Activated T-helper 2 cell treated with anti-CD3 and anti-CD28 coated beads, Interferon-gamma antibody, Interleukin-2, Interleukin-4, amounts not matched to agents 10 μg/mL and 5 μg/mL and 100 μg/mL, durations not matched to agents 14 hours and 24 hours and 36 hours (primary cell): ENCODE data around the gene GPR173. TPM values are rescaled to one million over a fixed set of nuclear protein-coding genes. Genes with fewer than 3 reads are reported as not detected.

ENCODE experiments used
- DNase-seq: peaks from one replicate; pipeline ENCODE4 v3.0.0; 2021; ENCODE audit warnings: low spot score
- H3K27ac Mint-ChIP-seq: one replicate; pipeline ENCODE4 v1.8.0; 2021; ENCODE audit warnings: mixed read lengths
- H3K27me3 Mint-ChIP-seq: one replicate; pipeline ENCODE4 v1.8.0; 2021; ENCODE audit warnings: low read depth, mixed read lengths
- H3K36me3 Mint-ChIP-seq: one replicate; pipeline ENCODE4 v1.8.0; 2021; ENCODE audit warnings: low read depth, mixed read lengths
- H3K4me1 Mint-ChIP-seq: one replicate; pipeline ENCODE4 v1.8.0; 2021; ENCODE audit warnings: low read depth, mixed read lengths
- H3K4me3 Mint-ChIP-seq: one replicate; pipeline ENCODE4 v1.8.0; 2021; ENCODE audit warnings: low read depth, mild to moderate bottlenecking, moderate library complexity, mixed read lengths
- H3K9me3 Mint-ChIP-seq: one replicate; pipeline ENCODE4 v1.8.0; 2021; ENCODE audit warnings: mixed read lengths
- intact Hi-C: fragments of 100-400 bp; cut with micrococcal nuclease; formaldehyde crosslinking; loops from one replicate; pipeline ENCODE4 v1.15.1; 2023
- total RNA-seq: library from RNA; stranded (reverse); gene quantifications from 2 replicates; pipeline ENCODE4 v1.2.3, GENCODE V29; 2022

Gene GPR173
- total RNA-seq: not detected in 2 replicates

GRCh38 chrX:53048169-53049126 is at the start of gene GPR173:
Gene GPR173, plus strand, starts transcription at chrX:53048789. Its CDS starts 27,833 bp downstream, at chrX:53076622.
- intact Hi-C loops: no loop called here
- Mint-ChIP-seq H3K27me3 (peaks cover 14% of the 10 kb centered on the region), H3K4me1 (no peaks in the 10 kb centered on the region), H3K27ac (no peak within 1 kb of the TSS), H3K4me3 (no peak within 1 kb of the TSS), H3K9me3 (no peaks in the 10 kb centered on the region), H3K36me3 (no peaks in the 10 kb centered on the region)
- DNase-seq: no peak

- H3K27ac Mint-ChIP-seq: no peak overlapping the region
- peaks cover 11% of the 10 kb centered on the region for H3K4me1 Mint-ChIP-seq
- no peaks in the 10 kb centered on the region for H3K27me3 Mint-ChIP-seq
- H3K9me3 Mint-ChIP-seq: no peaks in the 10 kb centered on the region
- no peaks in the 10 kb centered on the region for H3K36me3 Mint-ChIP-seq
- intact Hi-C loops: no loop called here
- DNase-seq: no peak
- H3K4me3 Mint-ChIP-seq: no peak overlapping the region
Measured at GRCh38 chrX:53000447-53001135, 48.0 kb upstream of the GPR173 start.

DNA sequence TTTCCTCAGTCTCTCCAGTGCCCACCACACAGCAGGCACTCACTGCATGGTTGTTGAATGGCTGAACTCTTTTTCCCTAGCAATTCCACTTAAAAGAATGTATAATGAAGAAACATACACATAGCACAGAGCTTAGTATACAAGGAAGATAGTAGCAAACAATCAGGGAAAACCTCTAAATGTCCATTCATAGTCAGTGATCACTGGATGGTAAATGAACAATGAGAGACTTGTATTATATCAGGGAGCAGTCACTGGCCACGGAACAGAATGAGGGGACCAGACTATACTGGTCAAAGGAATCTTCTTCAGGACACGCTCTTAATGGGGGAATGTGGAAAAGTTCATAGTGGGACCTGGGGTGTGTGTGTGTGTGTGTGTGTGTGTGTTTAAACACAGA is 46.6 kb upstream of the GPR173 start:
- no peak overlapping the region for H3K27ac Mint-ChIP-seq
- H3K36me3 Mint-ChIP-seq: no peaks in the 10 kb centered on the region
- no peaks in the 10 kb centered on the region for H3K27me3 Mint-ChIP-seq
- intact Hi-C loops: no loop called here
- no peak for DNase-seq
- peaks cover 2% of the 10 kb centered on the region for H3K4me1 Mint-ChIP-seq
- H3K9me3 Mint-ChIP-seq: no peaks in the 10 kb centered on the region
- no peak overlapping the region for H3K4me3 Mint-ChIP-seq

DNA sequence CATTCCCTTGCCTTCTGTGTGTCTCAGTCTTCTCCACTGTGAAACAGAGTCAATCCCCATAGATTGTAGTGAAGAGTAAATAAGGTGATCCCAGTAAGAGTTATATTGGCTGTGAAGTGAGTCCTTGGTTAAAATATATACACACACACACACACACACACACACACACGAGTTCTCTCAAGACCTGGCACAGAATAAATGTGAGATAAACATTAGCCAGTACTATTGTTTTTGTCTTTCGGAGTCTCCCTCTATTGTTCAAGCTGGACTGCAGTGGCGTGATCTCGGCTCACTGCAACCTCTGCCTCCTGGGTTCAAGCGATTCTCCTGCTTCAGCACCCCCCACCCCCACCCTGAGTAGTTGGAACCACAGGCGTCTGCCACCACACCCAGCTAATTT is 45.5 kb upstream of the GPR173 start:
- Mint-ChIP-seq H3K27ac (no peak overlapping the region), H3K36me3 (no peaks in the 10 kb centered on the region), H3K27me3 (no peaks in the 10 kb centered on the region), H3K9me3 (no peaks in the 10 kb centered on the region), H3K4me3 (no peak overlapping the region), H3K4me1 (no peaks in the 10 kb centered on the region)
- intact Hi-C loops: no loop called here
- DNase-seq: no peak

DNA sequence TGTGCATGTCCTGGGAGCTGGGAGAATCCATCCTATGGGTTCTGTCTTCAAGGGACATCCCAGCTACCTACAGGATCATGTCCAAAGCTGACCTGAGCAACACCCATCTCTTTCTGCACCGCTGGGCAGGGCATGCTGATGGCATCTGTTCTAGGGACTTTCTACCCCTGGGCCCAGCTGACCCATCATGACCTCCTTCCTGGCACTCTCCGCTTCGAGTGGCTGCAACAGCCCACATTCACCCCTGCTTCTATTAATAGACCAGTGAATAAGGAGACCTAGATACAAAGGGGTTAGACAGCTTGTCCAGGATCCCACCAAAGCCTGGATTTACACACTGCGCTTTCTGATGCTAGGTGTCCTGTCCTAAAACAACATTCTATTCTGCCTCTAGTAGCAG is 44.6 kb upstream of the GPR173 start:
- no peak overlapping the region for H3K27ac Mint-ChIP-seq
- no peaks in the 10 kb centered on the region for H3K36me3 Mint-ChIP-seq
- no peak overlapping the region for H3K4me3 Mint-ChIP-seq
- intact Hi-C loops: no loop called here
- no peaks in the 10 kb centered on the region for H3K4me1 Mint-ChIP-seq
- DNase-seq: no peak
- no peaks in the 10 kb centered on the region for H3K27me3 Mint-ChIP-seq
- H3K9me3 Mint-ChIP-seq: no peaks in the 10 kb centered on the region

GRCh38 chrX:53004811-53005210 is 43.8 kb upstream of the GPR173 start:
- H3K27ac Mint-ChIP-seq: no peak overlapping the region
- intact Hi-C loops: no loop called here
- no peak for DNase-seq
- no peaks in the 10 kb centered on the region for H3K27me3 Mint-ChIP-seq
- no peaks in the 10 kb centered on the region for H3K9me3 Mint-ChIP-seq
- no peak overlapping the region for H3K4me3 Mint-ChIP-seq
- no peaks in the 10 kb centered on the region for H3K36me3 Mint-ChIP-seq
- no peaks in the 10 kb centered on the region for H3K4me1 Mint-ChIP-seq

- Mint-ChIP-seq H3K9me3 (no peaks in the 10 kb centered on the region), H3K4me1 (no peaks in the 10 kb centered on the region), H3K4me3 (no peak overlapping the region), H3K27me3 (no peaks in the 10 kb centered on the region), H3K27ac (no peak overlapping the region), H3K36me3 (no peaks in the 10 kb centered on the region)
- intact Hi-C loops: no loop called here
- DNase-seq: no peak
Measured at GRCh38 chrX:53005327-53005726, 43.3 kb upstream of the GPR173 start.

DNA sequence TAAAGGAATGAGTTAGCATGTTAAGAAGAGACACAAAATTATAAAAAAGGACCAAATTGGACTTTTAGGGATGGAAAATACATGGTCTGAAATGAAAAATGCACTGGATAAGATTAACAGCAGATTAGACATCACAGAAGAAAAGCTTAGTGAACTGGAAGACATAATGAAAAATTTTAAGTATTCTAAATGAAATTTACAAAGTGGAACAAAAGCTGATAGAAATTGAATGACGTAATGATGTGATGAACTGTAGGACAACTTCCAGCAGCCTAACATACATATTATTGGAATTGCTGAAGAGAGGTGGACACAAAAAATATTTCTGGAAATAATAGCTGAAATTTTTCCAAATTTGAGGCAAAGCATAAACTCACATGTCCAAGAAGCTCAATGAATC is 39.6 kb upstream of the GPR173 start:
- DNase-seq: no peak
- Mint-ChIP-seq H3K4me1 (no peaks in the 10 kb centered on the region), H3K4me3 (no peak overlapping the region), H3K27me3 (peaks cover 2% of the 10 kb centered on the region), H3K36me3 (no peaks in the 10 kb centered on the region), H3K9me3 (no peaks in the 10 kb centered on the region), H3K27ac (no peak overlapping the region)
- intact Hi-C loops: no loop called here

- H3K9me3 Mint-ChIP-seq: no peaks in the 10 kb centered on the region
Measured at GRCh38 chrX:53013291-53013690, 35.3 kb upstream of the GPR173 start.

DNA sequence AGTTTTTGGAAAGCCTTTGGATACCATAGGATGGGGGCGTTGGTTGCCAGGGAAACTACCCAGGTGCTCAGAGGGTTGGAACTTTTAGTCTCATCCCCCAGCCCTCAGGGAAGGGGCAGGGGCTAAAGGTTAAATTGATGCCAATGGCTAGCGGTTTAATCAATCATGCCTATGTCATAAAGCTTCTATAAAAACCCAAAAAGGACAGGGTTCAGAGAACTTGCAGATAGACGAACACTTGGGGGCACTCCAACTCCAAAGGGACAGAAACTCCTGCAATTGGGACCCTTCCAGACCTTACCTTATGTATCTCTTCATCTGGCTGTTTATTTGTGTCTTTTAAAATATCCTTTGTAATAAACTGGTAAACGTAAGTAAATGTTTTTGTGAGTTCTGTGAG is 30.0 kb upstream of the GPR173 start:
- intact Hi-C loops: no loop called here
- H3K9me3 Mint-ChIP-seq: no peaks in the 10 kb centered on the region
- H3K27me3 Mint-ChIP-seq: peaks cover 9% of the 10 kb centered on the region
- H3K27ac Mint-ChIP-seq: no peak overlapping the region
- no peaks in the 10 kb centered on the region for H3K4me1 Mint-ChIP-seq
- H3K4me3 Mint-ChIP-seq: no peak overlapping the region
- DNase-seq: no peak
- H3K36me3 Mint-ChIP-seq: no peaks in the 10 kb centered on the region

More at GRCh38 chrX:53013291-53013690, 35.3 kb upstream of the GPR173 start:
- intact Hi-C loops: no loop called here
- no peaks in the 10 kb centered on the region for H3K4me1 Mint-ChIP-seq
- H3K27ac Mint-ChIP-seq: no peak overlapping the region
- DNase-seq: no peak
- H3K27me3 Mint-ChIP-seq: peaks cover 5% of the 10 kb centered on the region
- no peaks in the 10 kb centered on the region for H3K36me3 Mint-ChIP-seq
- no peak overlapping the region for H3K4me3 Mint-ChIP-seq

- Mint-ChIP-seq H3K9me3 (no peaks in the 10 kb centered on the region), H3K4me3 (no peak overlapping the region), H3K4me1 (no peaks in the 10 kb centered on the region), H3K27ac (no peak overlapping the region), H3K27me3 (peaks cover 6% of the 10 kb centered on the region), H3K36me3 (no peaks in the 10 kb centered on the region)
- no peak for DNase-seq
- intact Hi-C loops: no loop called here
Measured at GRCh38 chrX:53022381-53022780, 26.2 kb upstream of the GPR173 start.

DNA sequence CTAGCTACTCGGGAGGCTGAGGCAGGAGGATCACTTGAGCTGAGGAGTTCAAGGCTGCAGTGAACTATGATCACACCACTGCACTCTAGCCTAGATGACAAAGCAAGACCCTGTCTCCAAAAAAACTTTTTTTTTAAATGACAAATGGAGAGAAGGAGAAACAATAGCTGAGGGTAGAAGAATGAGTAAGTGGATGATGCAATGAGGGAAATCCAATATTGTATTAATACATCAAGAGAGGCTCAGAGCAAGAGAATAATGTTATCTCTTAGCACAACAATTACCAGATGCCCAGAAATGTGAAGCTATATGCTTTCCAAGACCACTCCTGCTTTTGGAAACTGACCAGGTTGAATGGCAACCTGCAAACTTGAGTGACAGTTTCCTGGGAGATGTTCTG is 19.9 kb upstream of the GPR173 start:
- intact Hi-C loops: no loop called here
- Mint-ChIP-seq H3K4me1 (no peaks in the 10 kb centered on the region), H3K4me3 (no peak overlapping the region), H3K27ac (no peak overlapping the region), H3K27me3 (peaks cover 3% of the 10 kb centered on the region), H3K9me3 (no peaks in the 10 kb centered on the region), H3K36me3 (no peaks in the 10 kb centered on the region)
- DNase-seq: no peak

DNA sequence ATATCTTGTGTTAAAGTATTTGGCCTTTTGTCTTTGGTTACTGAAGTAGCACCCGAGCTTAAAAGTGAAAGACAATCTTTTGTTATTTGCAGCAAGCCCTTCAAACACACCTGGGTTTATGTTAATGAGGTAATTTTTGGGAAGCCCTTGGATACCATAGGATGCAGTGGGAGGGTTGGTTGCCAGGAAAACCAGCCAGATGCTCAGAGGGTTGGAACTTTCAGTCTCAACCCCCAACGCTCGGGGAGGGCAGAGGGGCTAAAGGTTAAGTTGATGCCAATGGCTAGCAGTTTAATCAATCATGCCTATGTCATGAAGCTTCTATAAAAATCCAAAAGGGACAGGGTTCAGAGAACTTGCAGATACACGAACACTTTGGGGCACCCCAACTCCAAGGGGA is 17.2 kb upstream of the GPR173 start:
- Mint-ChIP-seq H3K9me3 (no peaks in the 10 kb centered on the region), H3K4me3 (no peak overlapping the region), H3K27ac (no peak overlapping the region), H3K36me3 (no peaks in the 10 kb centered on the region), H3K27me3 (peaks cover 5% of the 10 kb centered on the region), H3K4me1 (no peaks in the 10 kb centered on the region)
- DNase-seq: no peak
- intact Hi-C loops: no loop called here
